OCI-LY1 (cell line): ENCODE results near the gene DNAH17.

Experiments used
- H2AFZ ChIP-seq: fragments of 200-600 bp; sonication (generic), shearing (Covaris generic); 2 replicates; pipeline ENCODE4 v1.6.0; 2014; ENCODE audit warnings: antibody characterized with exemption, mild to moderate bottlenecking, low read length
- H3F3A ChIP-seq: fragments of 200-600 bp; sonication (generic), shearing (Covaris generic); 2 replicates; pipeline ENCODE4 v1.6.0; 2014; ENCODE audit warnings: mild to moderate bottlenecking, antibody characterized with exemption, low read length, moderate library complexity; ENCODE audit not compliant: insufficient read depth
- H3K27ac ChIP-seq: fragments of 200-600 bp; sonication (generic); 2 replicates; pipeline ENCODE4 v1.5.1; 2014; ENCODE audit warnings: low read length, mixed run types, mild to moderate bottlenecking, low read depth; ENCODE audit not compliant: poor library complexity, severe bottlenecking
- H3K27me3 ChIP-seq: fragments of 200-600 bp; sonication (generic); 2 replicates; pipeline ENCODE4 v1.6.0; 2014; ENCODE audit warnings: antibody characterized with exemption, mild to moderate bottlenecking, low read length, moderate library complexity; ENCODE audit not compliant: insufficient read depth
- H3K36me3 ChIP-seq: fragments of 200-600 bp; sonication (generic); 2 replicates; pipeline ENCODE4 v1.6.1; 2014; ENCODE audit warnings: mild to moderate bottlenecking, antibody characterized with exemption, low read length, moderate library complexity, mixed read lengths; ENCODE audit not compliant: insufficient read depth
- H3K4me1 ChIP-seq: fragments of 200-600 bp; sonication (generic); 2 replicates; pipeline ENCODE4 v1.5.1; 2014; ENCODE audit warnings: mild to moderate bottlenecking, low read length, moderate library complexity; ENCODE audit not compliant: insufficient read depth, severe bottlenecking
- H3K4me2 ChIP-seq: fragments of 200-600 bp; sonication (generic), shearing (Covaris generic); 2 replicates; pipeline ENCODE4 v1.6.1; 2014; ENCODE audit warnings: low read length
- H3K4me3 ChIP-seq: fragments of 200-600 bp; sonication (generic); 2 replicates; pipeline ENCODE4 v1.5.1; 2014; ENCODE audit warnings: low read length, low read depth, mild to moderate bottlenecking, mixed read lengths; ENCODE audit not compliant: poor library complexity, severe bottlenecking
- H3K79me2 ChIP-seq: fragments of 200-600 bp; shearing (Covaris generic); 2 replicates; pipeline ENCODE4 v1.6.1; 2016; ENCODE audit warnings: mixed run types, low read length, mixed read lengths; ENCODE audit not compliant: insufficient read depth
- H3K9ac ChIP-seq: fragments of 200-600 bp; sonication (generic), shearing (Covaris generic); 2 replicates; pipeline ENCODE4 v1.6.1; 2014; ENCODE audit warnings: mild to moderate bottlenecking, low read length, mixed read lengths
- H3K9me2 ChIP-seq: fragments of 200-600 bp; sonication (generic), shearing (Covaris generic); 2 replicates; pipeline ENCODE4 v1.6.1; 2014; ENCODE audit warnings: low read depth, mild to moderate bottlenecking, low read length, mixed read lengths
- H3K9me3 ChIP-seq: fragments of 200-600 bp; shearing (Covaris generic); 2 replicates; pipeline ENCODE4 v1.6.1; 2014; ENCODE audit warnings: low read length, mixed read lengths
- H4K20me1 ChIP-seq: fragments of 200-600 bp; sonication (generic), shearing (Covaris generic); 2 replicates; pipeline ENCODE4 v1.6.0; 2016; ENCODE audit warnings: mild to moderate bottlenecking, low read length; ENCODE audit not compliant: insufficient read depth
- CTCF ChIP-seq: fragments of 200-600 bp; sonication (generic), shearing (Covaris generic); IDR thresholded peaks from 2 replicates; pipeline ENCODE4 v1.5.1; 2017; ENCODE audit warnings: mild to moderate bottlenecking, antibody characterized with exemption, low read length, moderate library complexity, mixed read lengths
- EZH2 ChIP-seq: fragments of 200-600 bp; sonication (generic), shearing (Covaris generic); IDR thresholded peaks from 2 replicates; pipeline ENCODE4 v1.8.0; 2017; ENCODE audit warnings: borderline replicate concordance, mixed run types, mild to moderate bottlenecking, antibody characterized with exemption, low read length, moderate library complexity, mixed read lengths

Gene DNAH17

GRCh38 chr17:78607038-78607437 is 29.8 kb upstream of the DNAH17 start:
- no peak overlapping the region for H3K9ac ChIP-seq
- H3K4me1 ChIP-seq: no peaks in the 10 kb centered on the region
- no peaks in the 10 kb centered on the region for H3K9me3 ChIP-seq
- H3K27me3 ChIP-seq: 0 out of 2 replicates have a peak, but pooled peaks cover 3% of the 10 kb centered on the region
- H3K36me3 ChIP-seq: no peaks in the 10 kb centered on the region; the same call in 1 of the 2 replicates
- H3K79me2 ChIP-seq: no peaks in the 10 kb centered on the region
- no peaks in the 10 kb centered on the region for H3F3A ChIP-seq
- H3K27ac ChIP-seq: no peak overlapping the region
- H3K4me2 ChIP-seq: no peak overlapping the region
- H3K4me3 ChIP-seq: no peak overlapping the region
- no peaks in the 10 kb centered on the region for H4K20me1 ChIP-seq
- H3K9me2 ChIP-seq: no peaks in the 10 kb centered on the region
- TF ChIP-seq EZH2 (no peak), CTCF (no peak)
- H2AFZ ChIP-seq: no peak overlapping the region

GRCh38 chr17:78605886-78606285 is 28.7 kb upstream of the DNAH17 start:
- H2AFZ ChIP-seq: no peak overlapping the region
- H4K20me1 ChIP-seq: no peaks in the 10 kb centered on the region
- no peak for TF ChIP-seq CTCF
- TF ChIP-seq EZH2: no peak
- no peaks in the 10 kb centered on the region for H3F3A ChIP-seq
- H3K79me2 ChIP-seq: no peaks in the 10 kb centered on the region
- H3K27me3 ChIP-seq: 0 out of 2 replicates have a peak, but pooled peaks cover 3% of the 10 kb centered on the region
- H3K9me3 ChIP-seq: no peaks in the 10 kb centered on the region
- no peaks in the 10 kb centered on the region; the same call in 1 of the 2 replicates for H3K36me3 ChIP-seq
- H3K4me2 ChIP-seq: no peak overlapping the region
- H3K4me1 ChIP-seq: no peaks in the 10 kb centered on the region
- H3K9ac ChIP-seq: no peak overlapping the region
- no peak overlapping the region for H3K27ac ChIP-seq
- no peaks in the 10 kb centered on the region for H3K9me2 ChIP-seq
- no peak overlapping the region for H3K4me3 ChIP-seq

- Histone ChIP-seq H3K79me2 (no peaks in the 10 kb centered on the region), H3K4me1 (no peaks in the 10 kb centered on the region), H3K4me2 (no peak overlapping the region), H3K27ac (no peak overlapping the region), H2AFZ (no peak overlapping the region), H3F3A (no peaks in the 10 kb centered on the region), H3K9me3 (no peaks in the 10 kb centered on the region), H4K20me1 (no peaks in the 10 kb centered on the region), H3K4me3 (no peak overlapping the region), H3K27me3 (0 out of 2 replicates have a peak, but pooled peaks cover 3% of the 10 kb centered on the region), H3K36me3 (no peaks in the 10 kb centered on the region; the same call in 1 of the 2 replicates), H3K9ac (no peak overlapping the region), H3K9me2 (no peaks in the 10 kb centered on the region)
- TF ChIP-seq CTCF (no peak), EZH2 (no peak)
Observed at GRCh38 chr17:78605429-78605828, 28.2 kb upstream of the DNAH17 start.
